Gastrocnemius medialis (tissue), 4 donors: Measurements from ENCODE around the gene LONP2. TPM values are rescaled to one million over a fixed set of nuclear protein-coding genes. Genes with fewer than 3 reads are reported as not detected.

Experiments
- ATAC-seq, 2 donors: fragments of 150-250 bp; one replicate each; pipeline ENCODE4 v1.9.1; 2016
- DNase-seq, 2 donors: peaks; one replicate each; pipeline ENCODE4 v3.0.0-alpha.2; 2019
- H3K27ac ChIP-seq, 4 donors: fragments of 200-600 bp; sonication (generic); 1 replicate in 1 of 4; 2 replicates in 3 of 4; pipeline ENCODE4 v1.5.1; 2016 to 2018; ENCODE audit warnings: mild to moderate bottlenecking in 2 of 4, moderate library complexity in 1 of 4
- H3K27me3 ChIP-seq, 3 donors: fragments of 200-600 bp; sonication (generic) in 2 of 3; 1 replicate in 1 of 3; 2 replicates in 2 of 3; pipeline versions ENCODE4 v1.5.1 to v1.6.0; 2016 to 2019; ENCODE audit warnings: mild to moderate bottlenecking in 1 of 3, moderate library complexity in 1 of 3
- H3K36me3 ChIP-seq, 2 donors: fragments of 200-600 bp; sonication (generic) in 1 of 2; one replicate each; pipeline ENCODE4 v1.5.1; 2017 to 2018
- H3K4me1 ChIP-seq, 2 donors: fragments of 200-600 bp; sonication (generic) in 1 of 2; one replicate each; pipeline ENCODE4 v1.5.1; 2016 to 2017; ENCODE audit warnings: mild to moderate bottlenecking in 2 of 2
- H3K4me3 ChIP-seq, 4 donors: fragments of 200-600 bp; sonication (generic) in 3 of 4; 1 replicate in 1 of 4; 2 replicates in 3 of 4; pipeline ENCODE4 v1.5.1; 2016 to 2019; ENCODE audit warnings: mild to moderate bottlenecking in 2 of 4
- H3K9me3 ChIP-seq, 3 donors: fragments of 200-600 bp; sonication (generic) in 2 of 3; 1 replicate in 1 of 3; 2 replicates in 2 of 3; pipeline ENCODE4 v1.5.1; 2016 to 2019
- CTCF ChIP-seq, 5 experiments: fragments of 450-650 bp in 3 of 5; fragments of 200-600 bp in 2 of 5; sonication (generic) in 2 of 5; IDR thresholded peaks in 4 of 5; conservative IDR thresholded peaks in 1 of 5; 1 replicate in 4 of 5; 2 replicates in 1 of 5; pipeline ENCODE4 v1.5.1; 2016 to 2019; ENCODE audit warnings: antibody characterized with exemption in 5 of 5, mild to moderate bottlenecking in 3 of 5, moderate library complexity in 3 of 5
- POLR2A ChIP-seq, 2 donors: fragments of 450-650 bp; IDR thresholded peaks; one replicate each; pipeline ENCODE4 v1.6.1; 2017; ENCODE audit warnings: antibody characterized with exemption in 2 of 2, mild to moderate bottlenecking in 2 of 2, moderate library complexity in 2 of 2
- in situ Hi-C, 4 donors: fragments of 200-750 bp; cut with MboI; loops; one replicate each; pipeline versions ENCODE4 v1.15.0 to v1.8.0; 2017; ENCODE audit warnings: low sequenced_read_pairs in 4 of 4
- intact Hi-C: fragments of 100-400 bp; cut with DNase I; formaldehyde crosslinking; loops from one replicate; pipeline ENCODE4 v1.15.1; 2023; ENCODE audit warnings: low total_unique reads
- total RNA-seq, 4 donors: library from RNA; depleted of rRNA; stranded (reverse); fragments of >200 nt; gene quantifications; one replicate each; pipeline versions ENCODE4 v1.1.0 to v1.2.3, GENCODE V29; 2016

Gene LONP2
- total RNA-seq, 4 donors from 2014 or later: 33.8 to 45.2 (median 42.4) TPM

- Histone ChIP-seq H3K4me3 (no peak overlapping the region), H3K36me3 (peaks cover 0 to 7% of the 10 kb centered on the region in 2 donors), H3K4me1 (peaks cover 9 to 22% of the 10 kb centered on the region in 2 donors), H3K27ac (no peak overlapping the region), H3K27me3 (no peaks in the 10 kb centered on the region), H3K9me3 (no peaks in the 10 kb centered on the region)
- no peak for ATAC-seq
- no peak for DNase-seq
- intact Hi-C loops (no loop called here), in situ Hi-C loops (no loop called here)
- TF ChIP-seq CTCF (IDR thresholded peaks at IDR 0.05 in 4 of 5, conservative IDR thresholded peaks at IDR 0.05 in 1 of 5) (no peak), POLR2A (IDR thresholded peaks at IDR 0.05) (no peak)
These were observed 73.7 kb downstream of the LONP2 start for GRCh38 chr16:48317614-48318315.

- H3K4me1 ChIP-seq: peaks cover 12 to 23% of the 10 kb centered on the region in 2 donors
- DNase-seq (no peak), ATAC-seq (peak; percentile 55 to 63)
- no peak overlapping the region for H3K4me3 ChIP-seq
- no peaks in the 10 kb centered on the region for H3K9me3 ChIP-seq
- H3K27me3 ChIP-seq: no peaks in the 10 kb centered on the region
- no peak for TF ChIP-seq POLR2A (IDR thresholded peaks at IDR 0.05)
- no peak for TF ChIP-seq CTCF (IDR thresholded peaks at IDR 0.05 in 4 of 5, conservative IDR thresholded peaks at IDR 0.05 in 1 of 5)
- H3K27ac ChIP-seq: peak overlapping the region in 1 of 4 donors; percentile 6
- peaks cover 0 to 7% of the 10 kb centered on the region in 2 donors for H3K36me3 ChIP-seq
- in situ Hi-C loops (no loop called here), intact Hi-C loops (no loop called here)
These were observed 74.5 kb downstream of the LONP2 start for GRCh38 chr16:48318630-48319029.

GRCh38 chr16:48321317-48322036, 77.4 kb downstream of the LONP2 start:
- Histone ChIP-seq H3K27ac (no peak overlapping the region), H3K36me3 (no peaks in the 10 kb centered on the region), H3K4me3 (no peak overlapping the region), H3K9me3 (no peaks in the 10 kb centered on the region), H3K4me1 (peaks cover 24 to 32% of the 10 kb centered on the region in 2 donors), H3K27me3 (no peaks in the 10 kb centered on the region)
- ATAC-seq: no peak
- TF ChIP-seq POLR2A (IDR thresholded peaks at IDR 0.05) (no peak), CTCF (IDR thresholded peaks at IDR 0.05 in 4 of 5, conservative IDR thresholded peaks at IDR 0.05 in 1 of 5) (no peak)
- intact Hi-C loops: no loop called here
- no peak for DNase-seq
- in situ Hi-C loops: no loop called here

GRCh38 chr16:48323783-48324775, 80.0 kb downstream of the LONP2 start:
- in situ Hi-C loops: no loop called here
- DNase-seq (no peak), ATAC-seq (no peak)
- Histone ChIP-seq H3K27ac (no peak overlapping the region), H3K4me1 (peaks cover 22 to 25% of the 10 kb centered on the region in 2 donors), H3K36me3 (no peaks in the 10 kb centered on the region), H3K27me3 (no peaks in the 10 kb centered on the region), H3K4me3 (no peak overlapping the region), H3K9me3 (no peaks in the 10 kb centered on the region)
- no peak for TF ChIP-seq POLR2A (IDR thresholded peaks at IDR 0.05)
- TF ChIP-seq CTCF (IDR thresholded peaks at IDR 0.05 in 4 of 5, conservative IDR thresholded peaks at IDR 0.05 in 1 of 5): no peak
- intact Hi-C loops: no loop called here
